ENCODE data around the gene HLA-DPB1.

GRCh38 chr6:33078442-33078841 is 2.7 kb downstream of the HLA-DPB1 start:
- TF ChIP-seq CTCF (IDR thresholded peaks at IDR 0.05; ENCODE audit: low read depth, low read length) = no peak
- TF ChIP-seq EZH2phosphoT487 (IDR thresholded peaks at IDR 0.05; ENCODE audit: low read depth) = no peak

Data from OCI-LY3 (cell line).